ENCODE measurements around the gene GRAMD1A. TPM values are rescaled to one million over a fixed set of nuclear protein-coding genes. Genes with fewer than 3 reads are reported as not detected.

The GRAMD1A gene
- total and polyA plus RNA-seq, 9 of the 15 experiments (the other 6 are each of a cell fraction or from before 2014, with no cell fraction given), result 1.4 to 63.8 (median 38.5) TPM

DNA sequence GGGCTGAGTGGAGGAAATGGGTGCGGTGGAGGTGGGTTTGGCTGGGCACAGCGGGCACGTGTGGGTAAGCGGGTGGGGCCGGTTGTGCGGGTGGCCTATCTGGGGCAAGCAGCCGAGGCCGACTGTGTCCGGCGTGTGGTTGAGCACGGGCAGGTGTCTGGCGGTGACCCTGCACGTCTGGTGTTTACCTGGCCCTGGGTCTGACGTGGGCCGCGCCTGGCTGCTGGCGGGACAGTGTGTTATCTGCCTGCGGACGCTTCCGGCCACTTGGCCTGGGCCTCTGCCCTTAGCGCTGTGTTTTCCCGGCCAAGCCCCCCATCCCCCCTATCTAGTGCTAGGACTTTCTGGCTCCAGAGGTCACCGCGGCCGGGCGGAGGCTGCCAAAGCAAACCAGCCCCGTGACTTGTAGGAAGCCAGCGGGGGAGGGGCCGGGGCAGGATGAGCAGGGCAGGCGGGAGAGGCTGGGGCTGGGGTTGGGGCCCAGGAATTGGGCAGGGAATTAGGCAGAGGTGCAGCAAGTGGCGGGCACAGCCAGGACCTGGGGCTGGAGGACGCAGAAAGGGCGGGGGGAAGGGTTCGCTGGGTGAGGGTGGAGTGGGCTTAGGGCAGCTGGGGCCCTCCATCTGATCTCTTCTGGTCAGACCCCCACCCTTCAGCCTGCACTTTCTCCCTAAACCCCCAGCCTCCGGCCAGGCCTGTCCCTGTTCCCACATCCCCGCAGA is 40.9 kb downstream of the GRAMD1A start (continued):
- TF ChIP-seq, protein P1, sequence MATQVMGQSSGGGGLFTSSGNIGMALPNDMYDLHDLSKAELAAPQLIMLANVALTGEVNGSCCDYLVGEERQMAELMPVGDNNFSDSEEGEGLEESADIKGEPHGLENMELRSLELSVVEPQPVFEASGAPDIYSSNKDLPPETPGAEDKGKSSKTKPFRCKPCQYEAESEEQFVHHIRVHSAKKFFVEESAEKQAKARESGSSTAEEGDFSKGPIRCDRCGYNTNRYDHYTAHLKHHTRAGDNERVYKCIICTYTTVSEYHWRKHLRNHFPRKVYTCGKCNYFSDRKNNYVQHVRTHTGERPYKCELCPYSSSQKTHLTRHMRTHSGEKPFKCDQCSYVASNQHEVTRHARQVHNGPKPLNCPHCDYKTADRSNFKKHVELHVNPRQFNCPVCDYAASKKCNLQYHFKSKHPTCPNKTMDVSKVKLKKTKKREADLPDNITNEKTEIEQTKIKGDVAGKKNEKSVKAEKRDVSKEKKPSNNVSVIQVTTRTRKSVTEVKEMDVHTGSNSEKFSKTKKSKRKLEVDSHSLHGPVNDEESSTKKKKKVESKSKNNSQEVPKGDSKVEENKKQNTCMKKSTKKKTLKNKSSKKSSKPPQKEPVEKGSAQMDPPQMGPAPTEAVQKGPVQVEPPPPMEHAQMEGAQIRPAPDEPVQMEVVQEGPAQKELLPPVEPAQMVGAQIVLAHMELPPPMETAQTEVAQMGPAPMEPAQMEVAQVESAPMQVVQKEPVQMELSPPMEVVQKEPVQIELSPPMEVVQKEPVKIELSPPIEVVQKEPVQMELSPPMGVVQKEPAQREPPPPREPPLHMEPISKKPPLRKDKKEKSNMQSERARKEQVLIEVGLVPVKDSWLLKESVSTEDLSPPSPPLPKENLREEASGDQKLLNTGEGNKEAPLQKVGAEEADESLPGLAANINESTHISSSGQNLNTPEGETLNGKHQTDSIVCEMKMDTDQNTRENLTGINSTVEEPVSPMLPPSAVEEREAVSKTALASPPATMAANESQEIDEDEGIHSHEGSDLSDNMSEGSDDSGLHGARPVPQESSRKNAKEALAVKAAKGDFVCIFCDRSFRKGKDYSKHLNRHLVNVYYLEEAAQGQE (IDR thresholded peaks at IDR 0.05; ENCODE audit: borderline replicate concordance), result peak; percentile 54; the same call in 1 of the 2 replicates
- TF ChIP-seq, protein P1 (CRISPR knock-in tag; IDR thresholded peaks at IDR 0.05; ENCODE audit: low read depth), result peak; percentile 58; the same call in 1 of the 2 replicates
- TF ChIP-seq, protein P2, sequence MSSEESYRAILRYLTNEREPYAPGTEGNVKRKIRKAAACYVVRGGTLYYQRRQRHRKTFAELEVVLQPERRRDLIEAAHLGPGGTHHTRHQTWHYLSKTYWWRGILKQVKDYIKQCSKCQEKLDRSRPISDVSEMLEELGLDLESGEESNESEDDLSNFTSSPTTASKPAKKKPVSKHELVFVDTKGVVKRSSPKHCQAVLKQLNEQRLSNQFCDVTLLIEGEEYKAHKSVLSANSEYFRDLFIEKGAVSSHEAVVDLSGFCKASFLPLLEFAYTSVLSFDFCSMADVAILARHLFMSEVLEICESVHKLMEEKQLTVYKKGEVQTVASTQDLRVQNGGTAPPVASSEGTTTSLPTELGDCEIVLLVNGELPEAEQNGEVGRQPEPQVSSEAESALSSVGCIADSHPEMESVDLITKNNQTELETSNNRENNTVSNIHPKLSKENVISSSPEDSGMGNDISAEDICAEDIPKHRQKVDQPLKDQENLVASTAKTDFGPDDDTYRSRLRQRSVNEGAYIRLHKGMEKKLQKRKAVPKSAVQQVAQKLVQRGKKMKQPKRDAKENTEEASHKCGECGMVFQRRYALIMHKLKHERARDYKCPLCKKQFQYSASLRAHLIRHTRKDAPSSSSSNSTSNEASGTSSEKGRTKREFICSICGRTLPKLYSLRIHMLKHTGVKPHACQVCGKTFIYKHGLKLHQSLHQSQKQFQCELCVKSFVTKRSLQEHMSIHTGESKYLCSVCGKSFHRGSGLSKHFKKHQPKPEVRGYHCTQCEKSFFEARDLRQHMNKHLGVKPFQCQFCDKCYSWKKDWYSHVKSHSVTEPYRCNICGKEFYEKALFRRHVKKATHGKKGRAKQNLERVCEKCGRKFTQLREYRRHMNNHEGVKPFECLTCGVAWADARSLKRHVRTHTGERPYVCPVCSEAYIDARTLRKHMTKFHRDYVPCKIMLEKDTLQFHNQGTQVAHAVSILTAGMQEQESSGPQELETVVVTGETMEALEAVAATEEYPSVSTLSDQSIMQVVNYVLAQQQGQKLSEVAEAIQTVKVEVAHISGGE (CRISPR knock-in tag; IDR thresholded peaks at IDR 0.05), result peak in 1 of 3 experiments; percentile 56; a peak in 1 of 6 replicates
- TF ChIP-seq ZNF785 (CRISPR knock-in tag; IDR thresholded peaks at IDR 0.05) (no peak), CCNT2 (IDR thresholded peaks at IDR 0.05; ENCODE audit: borderline replicate concordance, extremely low read depth, insufficient read length, low read depth, low read length) (peak; percentile 89)
- TF ChIP-seq, protein P3, sequence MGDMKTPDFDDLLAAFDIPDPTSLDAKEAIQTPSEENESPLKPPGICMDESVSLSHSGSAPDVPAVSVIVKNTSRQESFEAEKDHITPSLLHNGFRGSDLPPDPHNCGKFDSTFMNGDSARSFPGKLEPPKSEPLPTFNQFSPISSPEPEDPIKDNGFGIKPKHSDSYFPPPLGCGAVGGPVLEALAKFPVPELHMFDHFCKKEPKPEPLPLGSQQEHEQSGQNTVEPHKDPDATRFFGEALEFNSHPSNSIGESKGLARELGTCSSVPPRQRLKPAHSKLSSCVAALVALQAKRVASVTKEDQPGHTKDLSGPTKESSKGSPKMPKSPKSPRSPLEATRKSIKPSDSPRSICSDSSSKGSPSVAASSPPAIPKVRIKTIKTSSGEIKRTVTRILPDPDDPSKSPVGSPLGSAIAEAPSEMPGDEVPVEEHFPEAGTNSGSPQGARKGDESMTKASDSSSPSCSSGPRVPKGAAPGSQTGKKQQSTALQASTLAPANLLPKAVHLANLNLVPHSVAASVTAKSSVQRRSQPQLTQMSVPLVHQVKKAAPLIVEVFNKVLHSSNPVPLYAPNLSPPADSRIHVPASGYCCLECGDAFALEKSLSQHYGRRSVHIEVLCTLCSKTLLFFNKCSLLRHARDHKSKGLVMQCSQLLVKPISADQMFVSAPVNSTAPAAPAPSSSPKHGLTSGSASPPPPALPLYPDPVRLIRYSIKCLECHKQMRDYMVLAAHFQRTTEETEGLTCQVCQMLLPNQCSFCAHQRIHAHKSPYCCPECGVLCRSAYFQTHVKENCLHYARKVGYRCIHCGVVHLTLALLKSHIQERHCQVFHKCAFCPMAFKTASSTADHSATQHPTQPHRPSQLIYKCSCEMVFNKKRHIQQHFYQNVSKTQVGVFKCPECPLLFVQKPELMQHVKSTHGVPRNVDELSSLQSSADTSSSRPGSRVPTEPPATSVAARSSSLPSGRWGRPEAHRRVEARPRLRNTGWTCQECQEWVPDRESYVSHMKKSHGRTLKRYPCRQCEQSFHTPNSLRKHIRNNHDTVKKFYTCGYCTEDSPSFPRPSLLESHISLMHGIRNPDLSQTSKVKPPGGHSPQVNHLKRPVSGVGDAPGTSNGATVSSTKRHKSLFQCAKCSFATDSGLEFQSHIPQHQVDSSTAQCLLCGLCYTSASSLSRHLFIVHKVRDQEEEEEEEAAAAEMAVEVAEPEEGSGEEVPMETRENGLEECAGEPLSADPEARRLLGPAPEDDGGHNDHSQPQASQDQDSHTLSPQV (IDR thresholded peaks at IDR 0.05), result peak; percentile 87
